Hepatocyte (in vitro differentiated cells): Measurements from ENCODE around the gene TRIM37. TPM values are rescaled to one million over a fixed set of nuclear protein-coding genes. Genes with fewer than 3 reads are reported as not detected.

ENCODE experiments used
- DNase-seq: peaks from one replicate; pipeline ENCODE4 v3.0.0-alpha.2; 2016; ENCODE audit warnings: low spot score
- H2AFZ ChIP-seq: fragments of 200-600 bp; sonication (generic); 2 replicates; pipeline ENCODE4 v1.6.0; 2016; ENCODE audit warnings: antibody characterized with exemption, mild to moderate bottlenecking
- H3K27ac ChIP-seq: fragments of 200-600 bp; sonication (generic); 2 replicates; pipeline ENCODE4 v1.5.1; 2016; ENCODE audit warnings: mild to moderate bottlenecking
- H3K27me3 ChIP-seq: fragments of 200-600 bp; sonication (generic); 2 replicates; pipeline ENCODE4 v1.6.1; 2016
- H3K36me3 ChIP-seq: fragments of 200-600 bp; sonication (generic); replicated peaks from 2 replicates; pipeline ENCODE4 v1.5.1; 2016; ENCODE audit warnings: low read depth; ENCODE audit not compliant: insufficient read depth
- H3K4me1 ChIP-seq: fragments of 200-600 bp; sonication (generic); 2 replicates; pipeline ENCODE4 v1.5.1; 2016; ENCODE audit warnings: mild to moderate bottlenecking, moderate library complexity; ENCODE audit not compliant: insufficient read depth
- H3K4me2 ChIP-seq: fragments of 200-600 bp; sonication (generic); 2 replicates; pipeline ENCODE4 v1.6.0; 2016
- H3K4me3 ChIP-seq: fragments of 200-600 bp; sonication (generic); 2 replicates; pipeline ENCODE4 v1.5.1; 2016; ENCODE audit warnings: mild to moderate bottlenecking
- H3K79me2 ChIP-seq: fragments of 200-600 bp; sonication (generic); 2 replicates; pipeline ENCODE4 v1.6.0; 2017; ENCODE audit warnings: mild to moderate bottlenecking
- H3K9me2 ChIP-seq: fragments of 200-600 bp; sonication (generic); replicated peaks from 2 replicates; pipeline ENCODE4 v1.6.0; 2017; ENCODE audit warnings: mild to moderate bottlenecking; ENCODE audit not compliant: insufficient read depth
- H3K9me3 ChIP-seq: fragments of 200-600 bp; sonication (generic); 2 replicates; pipeline ENCODE4 v1.5.1; 2016; ENCODE audit warnings: low read depth, mild to moderate bottlenecking
- H4K20me1 ChIP-seq: fragments of 200-600 bp; sonication (generic); 2 replicates; pipeline ENCODE4 v1.6.0; 2016; ENCODE audit warnings: mild to moderate bottlenecking; ENCODE audit not compliant: insufficient read depth, poor library complexity, severe bottlenecking
- EZH2 ChIP-seq: fragments of 200-600 bp; sonication (generic); IDR thresholded peaks from 2 replicates; pipeline ENCODE4 v1.6.1; 2016; ENCODE audit warnings: antibody characterized with exemption, mild to moderate bottlenecking, borderline replicate concordance
- EZH2phosphoT487 ChIP-seq: fragments of 200-600 bp; sonication (generic); IDR thresholded peaks from one replicate; pipeline ENCODE4 v1.6.1; 2018; ENCODE audit warnings: antibody characterized with exemption, mild to moderate bottlenecking, low read depth, moderate library complexity; ENCODE audit not compliant: unreplicated experiment, severe bottlenecking
- WGBS: methylation state at CpG from one replicate; pipeline ENCODE4 v1.1.6; 2016; ENCODE audit warnings: low lambda C conversion rate; ENCODE audit errors: missing lambda C conversion rate; 5-methylcytosine and 5-hydroxymethylcytosine counted together
- polyA plus RNA-seq: library from polyadenylated mRNA; unstranded; fragments of >200 nt; fragmentation: Nextera tagmentation; extraction: Ambion mirVana; gene quantifications from 2 replicates; pipeline ENCODE4 v1.2.1, GENCODE V29; 2016
- total RNA-seq: library from RNA; depleted of rRNA; stranded (reverse); fragments of >200 nt; gene quantifications from 2 replicates; pipeline ENCODE4 v1.2.3, GENCODE V29; 2014
- TF ChIP-seq, protein P1 (sequence below): fragments of 200-600 bp; sonication (generic); IDR thresholded peaks from 2 replicates; pipeline ENCODE4 v1.5.1; 2016; ENCODE audit warnings: antibody characterized with exemption, mild to moderate bottlenecking; ENCODE audit not compliant: poor library complexity

The TRIM37 gene
- total and polyA plus RNA-seq, 2 experiments from 2014 or later = 9.7 to 20.3 TPM

DNA sequence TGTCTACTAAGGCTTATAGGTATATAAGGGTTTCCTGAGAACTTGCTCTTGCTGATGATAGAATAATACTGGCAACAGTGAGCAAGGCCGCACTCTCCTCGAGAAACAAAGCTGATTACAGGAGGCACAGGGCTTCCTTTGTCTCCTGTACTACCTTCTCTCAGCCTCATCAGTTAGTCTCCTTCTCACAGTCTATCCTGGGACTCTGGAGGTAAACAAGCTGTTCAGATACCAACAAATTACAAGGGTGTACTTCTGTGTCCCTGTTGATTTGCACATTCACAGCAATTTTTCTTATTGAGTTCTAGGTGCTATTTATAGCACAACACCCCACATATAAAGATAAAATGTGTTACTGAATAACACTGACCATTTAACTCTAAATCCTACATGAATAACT lies 98.7 kb downstream of the TRIM37 start:
- Histone ChIP-seq H3K36me3 (no peaks in the 10 kb centered on the region), H3K9me3 (no peaks in the 10 kb centered on the region), H3K27me3 (no peaks in the 10 kb centered on the region), H3K4me2 (no peak overlapping the region), H3K4me3 (no peak overlapping the region), H3K79me2 (no peaks in the 10 kb centered on the region), H3K4me1 (no peaks in the 10 kb centered on the region), H2AFZ (no peak overlapping the region), H3K27ac (no peak overlapping the region), H4K20me1 (no peaks in the 10 kb centered on the region), H3K9me2 (no peaks in the 10 kb centered on the region)
- WGBS = 84% methylated on average over 2 of the region's 2 CpGs
- DNase-seq = no peak
- TF ChIP-seq EZH2phosphoT487 = no peak
- TF ChIP-seq, protein P1, sequence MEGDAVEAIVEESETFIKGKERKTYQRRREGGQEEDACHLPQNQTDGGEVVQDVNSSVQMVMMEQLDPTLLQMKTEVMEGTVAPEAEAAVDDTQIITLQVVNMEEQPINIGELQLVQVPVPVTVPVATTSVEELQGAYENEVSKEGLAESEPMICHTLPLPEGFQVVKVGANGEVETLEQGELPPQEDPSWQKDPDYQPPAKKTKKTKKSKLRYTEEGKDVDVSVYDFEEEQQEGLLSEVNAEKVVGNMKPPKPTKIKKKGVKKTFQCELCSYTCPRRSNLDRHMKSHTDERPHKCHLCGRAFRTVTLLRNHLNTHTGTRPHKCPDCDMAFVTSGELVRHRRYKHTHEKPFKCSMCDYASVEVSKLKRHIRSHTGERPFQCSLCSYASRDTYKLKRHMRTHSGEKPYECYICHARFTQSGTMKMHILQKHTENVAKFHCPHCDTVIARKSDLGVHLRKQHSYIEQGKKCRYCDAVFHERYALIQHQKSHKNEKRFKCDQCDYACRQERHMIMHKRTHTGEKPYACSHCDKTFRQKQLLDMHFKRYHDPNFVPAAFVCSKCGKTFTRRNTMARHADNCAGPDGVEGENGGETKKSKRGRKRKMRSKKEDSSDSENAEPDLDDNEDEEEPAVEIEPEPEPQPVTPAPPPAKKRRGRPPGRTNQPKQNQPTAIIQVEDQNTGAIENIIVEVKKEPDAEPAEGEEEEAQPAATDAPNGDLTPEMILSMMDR = no peak
- TF ChIP-seq EZH2 = no peak

DNA sequence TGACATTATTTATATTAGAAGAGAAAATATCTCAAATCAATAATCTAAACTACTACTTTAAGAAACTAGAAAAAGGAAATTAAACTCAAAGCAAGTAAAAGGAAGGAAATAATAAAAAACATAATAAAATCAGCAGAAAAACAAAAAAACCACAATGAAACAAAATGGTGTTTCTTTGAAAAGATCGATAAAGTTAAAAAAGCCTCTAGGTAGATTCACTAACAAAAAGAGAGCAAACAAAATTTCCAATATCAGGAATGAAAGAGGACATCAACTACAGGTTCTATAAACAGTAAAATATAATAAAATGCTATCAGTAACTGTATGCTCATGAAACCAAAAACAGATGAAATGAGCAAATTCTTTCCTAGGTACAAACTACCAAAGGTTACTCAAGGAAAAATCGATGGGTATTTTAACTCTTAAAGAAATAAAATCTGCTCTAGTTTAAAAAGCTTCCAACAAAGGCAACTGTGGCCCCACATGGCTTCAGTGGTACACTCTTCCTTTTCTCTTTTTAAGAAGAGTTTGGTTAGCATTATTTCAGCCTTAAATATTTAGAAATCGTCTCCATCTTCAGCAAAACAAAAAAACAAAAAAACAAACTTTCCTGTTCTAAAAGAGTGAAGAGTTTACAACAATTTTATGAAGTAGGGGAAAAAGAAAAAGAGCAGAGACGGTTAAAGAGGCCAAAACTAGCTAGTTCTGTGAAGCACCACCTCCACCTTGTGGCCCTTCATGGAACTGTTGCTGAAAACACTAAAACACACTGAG lies 102.2 kb downstream of the TRIM37 start:
- H3K79me2 ChIP-seq = no peaks in the 10 kb centered on the region
- 27% methylated on average over 4 of the region's 4 CpGs for WGBS
- peak; percentile 76 for DNase-seq

DNA sequence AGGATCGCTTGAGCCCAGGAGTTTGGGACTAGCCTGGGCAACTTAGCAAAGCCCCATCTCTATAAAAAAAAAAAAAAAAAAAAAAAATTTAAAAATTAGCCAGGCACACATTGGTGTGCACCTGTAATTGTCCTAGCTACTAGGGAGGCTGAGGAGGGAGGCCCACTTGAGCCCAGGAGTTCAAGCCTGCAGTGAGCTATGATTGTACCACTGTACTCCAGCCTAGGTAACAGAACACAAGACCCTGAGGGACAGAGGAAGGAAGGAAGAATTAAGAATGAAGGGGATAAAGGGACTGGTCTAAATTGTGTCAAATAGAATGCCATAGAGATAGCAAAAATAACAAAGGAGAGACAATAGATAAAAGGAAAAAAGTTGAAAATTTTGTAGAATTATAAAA lies 102.8 kb downstream of the TRIM37 start:
- H3K36me3 ChIP-seq = no peaks in the 10 kb centered on the region
- 100% methylated on average over 1 of the region's 1 CpG for WGBS
- H3K4me1 ChIP-seq = no peaks in the 10 kb centered on the region
- no peaks in the 10 kb centered on the region for H3K9me3 ChIP-seq
- H4K20me1 ChIP-seq = no peaks in the 10 kb centered on the region
- H3K9me2 ChIP-seq = no peaks in the 10 kb centered on the region
- H3K79me2 ChIP-seq = no peaks in the 10 kb centered on the region
- H3K27ac ChIP-seq = no peak overlapping the region
- H3K4me2 ChIP-seq = no peak overlapping the region
- TF ChIP-seq EZH2 (no peak), EZH2phosphoT487 (no peak)
- TF ChIP-seq, protein P1 = no peak
- H3K4me3 ChIP-seq = no peak overlapping the region
- DNase-seq = no peak
- no peaks in the 10 kb centered on the region for H3K27me3 ChIP-seq
- no peak overlapping the region for H2AFZ ChIP-seq

More for the DNA sequence above, 102.2 kb downstream of the TRIM37 start:
- Histone ChIP-seq H2AFZ (no peak overlapping the region), H3K4me3 (no peak overlapping the region), H4K20me1 (no peaks in the 10 kb centered on the region), H3K27me3 (no peaks in the 10 kb centered on the region), H3K27ac (no peak overlapping the region), H3K9me3 (no peaks in the 10 kb centered on the region), H3K4me2 (peak overlapping the region; percentile 12), H3K9me2 (no peaks in the 10 kb centered on the region), H3K36me3 (no peaks in the 10 kb centered on the region), H3K4me1 (no peaks in the 10 kb centered on the region)
- TF ChIP-seq, protein P1 = peak; percentile 91
- TF ChIP-seq EZH2phosphoT487 = no peak
- TF ChIP-seq EZH2 = no peak
